A549 (cell line): ENCODE results near the gene ZPR1.

Source experiments
- CEBPB ChIP-seq, 2 experiments: fragments of >200 bp in 1 of 2; sonication (Bioruptor Twin) in 1 of 2; formaldehyde crosslinking in 1 of 2; IDR thresholded peaks; 2 replicates each; pipeline ENCODE4 v1.6.1; 2012 to 2016
- CTCF ChIP-seq: fragments of >200 bp; sonication (Bioruptor Twin); formaldehyde crosslinking; IDR thresholded peaks from 3 replicates; pipeline ENCODE4 v1.5.1; 2016
- EP300 ChIP-seq, 2 experiments: fragments of >200 bp; sonication (Bioruptor Twin); formaldehyde crosslinking; IDR thresholded peaks; 2 replicates in 1 of 2; 3 replicates in 1 of 2; pipeline ENCODE4 v1.6.1; 2016 to 2017
- KDM5A ChIP-seq: fragments of 200-600 bp; sonication (generic); IDR thresholded peaks from 2 replicates; pipeline ENCODE4 v1.6.1; 2016; ENCODE audit warnings: antibody characterized with exemption, mild to moderate bottlenecking
- MAZ ChIP-seq: fragments of 150-350 bp; IDR thresholded peaks from 2 replicates; pipeline ENCODE4 v1.6.1; 2014; ENCODE audit warnings: antibody characterized with exemption, low read depth, low read length, borderline replicate concordance
- MYC ChIP-seq: IDR thresholded peaks from 2 replicates; pipeline ENCODE4 v1.6.1; 2012; ENCODE audit warnings: mild to moderate bottlenecking, inconsistent platforms, low read length, improper control_type of control experiment, borderline replicate concordance
- NFE2L2 ChIP-seq: fragments of 150-350 bp; conservative IDR thresholded peaks from 2 replicates; pipeline ENCODE4 v1.6.1; 2014; ENCODE audit warnings: low read length
- PHF8 ChIP-seq: fragments of 200-600 bp; sonication (generic); IDR thresholded peaks from 2 replicates; pipeline ENCODE4 v1.6.1; 2016; ENCODE audit warnings: low read depth, mild to moderate bottlenecking, antibody characterized with exemption, moderate library complexity, borderline replicate concordance
- POLR2A ChIP-seq: IDR thresholded peaks from 2 replicates; pipeline ENCODE4 v1.6.1; 2012; ENCODE audit warnings: mild to moderate bottlenecking, low read length
- RCOR1 ChIP-seq: fragments of 150-350 bp; IDR thresholded peaks from 2 replicates; pipeline ENCODE4 v1.6.1; 2014; ENCODE audit warnings: antibody characterized with exemption, low read length, low read depth
- ZFP36 ChIP-seq: fragments of 450-650 bp; IDR thresholded peaks from 2 replicates; pipeline ENCODE4 v1.6.1; 2014; ENCODE audit warnings: borderline replicate concordance; ENCODE audit not compliant: partially characterized antibody
- TF ChIP-seq, protein P1 (sequence below): IDR thresholded peaks from 2 replicates; pipeline ENCODE4 v1.6.1; 2012
- TF ChIP-seq, protein P2 (sequence below): fragments of 250-450 bp; sonication (Bioruptor Pico); IDR thresholded peaks from 2 replicates; pipeline ENCODE4 v1.5.0; 2021; ENCODE audit warnings: mild to moderate bottlenecking, moderate library complexity, borderline replicate concordance

GRCh38 chr11:116829525-116830183, 41.8 kb upstream of the ZPR1 start, which contains the start of gene APOC3:
- TF ChIP-seq NFE2L2: no peak
- TF ChIP-seq ZFP36: no peak
- TF ChIP-seq, protein P1, sequence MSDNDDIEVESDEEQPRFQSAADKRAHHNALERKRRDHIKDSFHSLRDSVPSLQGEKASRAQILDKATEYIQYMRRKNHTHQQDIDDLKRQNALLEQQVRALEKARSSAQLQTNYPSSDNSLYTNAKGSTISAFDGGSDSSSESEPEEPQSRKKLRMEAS: no peak
- TF ChIP-seq POLR2A: no peak
- TF ChIP-seq CTCF: no peak
- TF ChIP-seq EP300 (IDR thresholded peaks at IDR 0.05): no peak
- no peak for TF ChIP-seq KDM5A
- no peak for TF ChIP-seq PHF8
- no peak for TF ChIP-seq MAZ
- TF ChIP-seq MYC: no peak
- no peak for TF ChIP-seq RCOR1
- no peak for TF ChIP-seq CEBPB (IDR thresholded peaks at IDR 0.05)
- TF ChIP-seq, protein P2, sequence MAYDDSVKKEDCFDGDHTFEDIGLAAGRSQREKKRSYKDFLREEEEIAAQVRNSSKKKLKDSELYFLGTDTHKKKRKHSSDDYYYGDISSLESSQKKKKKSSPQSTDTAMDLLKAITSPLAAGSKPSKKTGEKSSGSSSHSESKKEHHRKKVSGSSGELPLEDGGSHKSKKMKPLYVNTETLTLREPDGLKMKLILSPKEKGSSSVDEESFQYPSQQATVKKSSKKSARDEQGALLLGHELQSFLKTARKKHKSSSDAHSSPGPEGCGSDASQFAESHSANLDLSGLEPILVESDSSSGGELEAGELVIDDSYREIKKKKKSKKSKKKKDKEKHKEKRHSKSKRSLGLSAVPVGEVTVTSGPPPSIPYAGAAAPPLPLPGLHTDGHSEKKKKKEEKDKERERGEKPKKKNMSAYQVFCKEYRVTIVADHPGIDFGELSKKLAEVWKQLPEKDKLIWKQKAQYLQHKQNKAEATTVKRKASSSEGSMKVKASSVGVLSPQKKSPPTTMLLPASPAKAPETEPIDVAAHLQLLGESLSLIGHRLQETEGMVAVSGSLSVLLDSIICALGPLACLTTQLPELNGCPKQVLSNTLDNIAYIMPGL (CRISPR knock-in tag): no peak
